ENCODE data around the gene UCN. TPM values are rescaled to one million over a fixed set of nuclear protein-coding genes. Genes with fewer than 3 reads are reported as not detected.
"Not testable (repeated sequence)": the region's sequence is repeated elsewhere in the genome, so short reads cannot be mapped to it uniquely, and the experiment has no call there.

Gene UCN
- total RNA-seq, 1 experiment from 2014 or later = 3.6 TPM

DNA sequence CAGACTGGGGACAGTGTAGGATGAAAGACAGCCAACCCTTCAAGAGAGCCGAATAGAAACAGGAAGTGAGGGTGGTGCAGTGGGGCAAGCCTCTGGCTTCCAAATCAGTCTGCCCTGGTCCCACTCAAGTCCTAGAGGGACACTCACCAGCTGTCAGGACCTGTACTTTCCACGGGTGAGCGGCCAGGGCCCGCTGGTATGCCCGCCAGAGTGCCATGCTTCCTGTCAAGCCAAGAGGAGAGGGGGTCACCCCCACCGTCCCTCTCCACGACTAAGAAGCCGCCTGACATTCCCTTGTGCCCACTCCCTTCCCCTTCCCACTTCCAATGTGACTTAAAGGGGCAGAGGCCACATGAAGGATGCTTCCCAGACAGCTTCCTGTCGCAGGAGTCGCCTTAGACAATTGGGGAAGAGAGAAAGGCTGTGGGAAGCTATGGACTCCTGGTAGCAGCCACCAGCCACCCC, 14.1 kb upstream of the UCN start:
- DNase-seq (peak; percentile 4), ATAC-seq (no peak)
- Histone ChIP-seq H3K4me3 (ENCODE audit: low read length) (peak overlapping the region; percentile 81), H3K36me3 (ENCODE audit: low read depth, low read length) (peaks cover 10% of the 10 kb centered on the region; the same call in 1 of the 2 replicates), H4K20me1 (ENCODE audit: low read length) (no peaks in the 10 kb centered on the region), H3K4me1 (ENCODE audit: insufficient read depth, low read length) (peaks cover 32% of the 10 kb centered on the region), H3F3A (ENCODE audit: low read length, unreplicated experiment) (peaks cover 7% of the 10 kb centered on the region), H3K4me2 (ENCODE audit: low read length) (peak overlapping the region; percentile 97), H3K27ac (ENCODE audit: low read length) (peak overlapping the region; percentile 94), H3K9me3 (ENCODE audit: low read length) (no peaks in the 10 kb centered on the region), H3K79me2 (ENCODE audit: low read length) (peaks cover 14% of the 10 kb centered on the region), H2AFZ (ENCODE audit: low read length) (peak overlapping the region; percentile 80), H3K9ac (ENCODE audit: low read length) (peak overlapping the region; percentile 97), H3K9me2 (replicated peaks; ENCODE audit: low read length) (no peaks in the 10 kb centered on the region), H3K27me3 (ENCODE audit: low read length) (no peaks in the 10 kb centered on the region)
- ChIA-PET CTCF (no interaction called here), POLR2A (ENCODE audit: unreplicated experiment) (interaction anchor here (0.6 kb wide), 1 partner anchor 185 kb away, joined by 3 read pairs; no protein-coding TSS in a partner anchor)
- intact Hi-C loops (cut with micrococcal nuclease) = no loop called here
- no peak for TF ChIP-seq EZH2phosphoT487 (IDR thresholded peaks at IDR 0.05; ENCODE audit: borderline replicate concordance, low read length)
- no peak for TF ChIP-seq EZH2 (IDR thresholded peaks at IDR 0.05; ENCODE audit: low read length, unreplicated experiment)
- TF ChIP-seq, protein P1, sequence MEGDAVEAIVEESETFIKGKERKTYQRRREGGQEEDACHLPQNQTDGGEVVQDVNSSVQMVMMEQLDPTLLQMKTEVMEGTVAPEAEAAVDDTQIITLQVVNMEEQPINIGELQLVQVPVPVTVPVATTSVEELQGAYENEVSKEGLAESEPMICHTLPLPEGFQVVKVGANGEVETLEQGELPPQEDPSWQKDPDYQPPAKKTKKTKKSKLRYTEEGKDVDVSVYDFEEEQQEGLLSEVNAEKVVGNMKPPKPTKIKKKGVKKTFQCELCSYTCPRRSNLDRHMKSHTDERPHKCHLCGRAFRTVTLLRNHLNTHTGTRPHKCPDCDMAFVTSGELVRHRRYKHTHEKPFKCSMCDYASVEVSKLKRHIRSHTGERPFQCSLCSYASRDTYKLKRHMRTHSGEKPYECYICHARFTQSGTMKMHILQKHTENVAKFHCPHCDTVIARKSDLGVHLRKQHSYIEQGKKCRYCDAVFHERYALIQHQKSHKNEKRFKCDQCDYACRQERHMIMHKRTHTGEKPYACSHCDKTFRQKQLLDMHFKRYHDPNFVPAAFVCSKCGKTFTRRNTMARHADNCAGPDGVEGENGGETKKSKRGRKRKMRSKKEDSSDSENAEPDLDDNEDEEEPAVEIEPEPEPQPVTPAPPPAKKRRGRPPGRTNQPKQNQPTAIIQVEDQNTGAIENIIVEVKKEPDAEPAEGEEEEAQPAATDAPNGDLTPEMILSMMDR (conservative IDR thresholded peaks at IDR 0.05; ENCODE audit: low read depth, low read length) = no peak
- TSS peak; percentile 84 for BruUV-seq (replicated peaks)

DNA sequence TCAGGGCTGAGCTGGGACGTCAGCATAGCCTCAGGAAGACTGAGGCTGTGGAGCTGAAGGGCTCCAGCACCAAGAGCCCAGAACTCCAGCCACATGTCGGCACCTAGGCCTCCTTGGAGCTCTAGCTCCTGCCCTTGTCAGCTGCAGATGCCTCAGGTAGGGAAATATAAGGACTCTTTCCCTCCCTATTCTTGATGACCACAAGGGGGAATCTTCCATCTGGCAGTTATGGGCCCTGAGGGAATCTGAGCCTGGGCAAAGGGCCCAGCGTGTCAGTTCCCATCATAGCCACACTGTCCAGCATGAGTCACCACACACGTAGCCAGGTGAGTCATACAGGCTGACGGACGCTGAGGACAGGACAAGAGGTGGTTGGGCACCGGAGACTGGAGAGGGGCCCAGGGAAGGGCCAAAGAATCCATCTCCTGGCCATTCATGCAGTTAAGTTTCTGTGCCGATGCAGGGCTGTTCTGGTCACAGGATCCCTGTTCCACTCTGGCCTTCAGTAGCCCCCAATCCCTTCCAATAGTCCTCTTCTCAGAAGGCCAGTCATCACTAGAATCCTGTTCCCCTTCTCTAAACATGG, 12.8 kb upstream of the UCN start:
- Histone ChIP-seq H3K4me2 (ENCODE audit: low read length) (peak overlapping the region; percentile 97), H4K20me1 (ENCODE audit: low read length) (no peaks in the 10 kb centered on the region), H3K4me3 (ENCODE audit: low read length) (peak overlapping the region; percentile 81), H3K36me3 (ENCODE audit: low read depth, low read length) (peaks cover 5% of the 10 kb centered on the region; the same call in 1 of the 2 replicates), H3K27me3 (ENCODE audit: low read length) (no peaks in the 10 kb centered on the region), H3K79me2 (ENCODE audit: low read length) (peaks cover 14% of the 10 kb centered on the region), H3F3A (ENCODE audit: low read length, unreplicated experiment) (peaks cover 4% of the 10 kb centered on the region), H3K9me2 (replicated peaks; ENCODE audit: low read length) (no peaks in the 10 kb centered on the region), H3K9me3 (ENCODE audit: low read length) (no peaks in the 10 kb centered on the region), H2AFZ (ENCODE audit: low read length) (peak overlapping the region; percentile 16), H3K4me1 (ENCODE audit: insufficient read depth, low read length) (peaks cover 32% of the 10 kb centered on the region), H3K9ac (ENCODE audit: low read length) (peak overlapping the region; percentile 97), H3K27ac (ENCODE audit: low read length) (peak overlapping the region; percentile 94)
- BruUV-seq (replicated peaks) = no TSS peak
- CTCF ChIA-PET = no interaction called here
- ATAC-seq (peak; percentile 86), DNase-seq (peak; percentile 99)
- TF ChIP-seq, protein P1 (conservative IDR thresholded peaks at IDR 0.05; ENCODE audit: low read depth, low read length) = peak; percentile 70
- no peak for TF ChIP-seq EZH2phosphoT487 (IDR thresholded peaks at IDR 0.05; ENCODE audit: borderline replicate concordance, low read length)
- POLR2A ChIA-PET (ENCODE audit: unreplicated experiment) = interaction anchor here (0.5 to 0.6 kb wide), 2 partner anchors 49 to 86 kb away, joined by 3 to 4 read pairs; no protein-coding TSS in a partner anchor
- intact Hi-C loops (cut with micrococcal nuclease) = loop anchor here (1.0 kb wide), 2 partner anchors 35 to 49 kb away; partner anchors contain the start of genes EIF2B4, GTF3C2 and SNX17

DNA sequence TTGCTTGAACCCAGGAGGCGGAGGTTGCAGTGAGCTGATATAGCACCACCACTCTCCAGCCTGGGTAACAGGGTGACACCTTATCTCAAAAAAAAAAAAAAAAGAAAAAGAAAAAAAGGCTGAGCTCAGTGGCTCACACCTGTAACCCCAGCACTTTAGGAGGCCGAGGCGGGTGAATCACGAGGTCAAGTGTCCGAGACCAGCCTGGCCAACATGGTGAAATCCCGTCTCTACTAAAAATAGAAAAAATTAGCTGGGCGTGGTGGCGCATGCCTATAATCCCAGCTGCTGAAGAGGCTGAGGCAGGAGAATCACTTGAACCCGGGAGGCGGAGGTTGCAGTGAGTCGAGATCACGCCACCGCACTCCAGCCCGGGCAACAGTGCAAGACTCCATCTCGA, 11.6 kb upstream of the UCN start:
- BruUV-seq (replicated peaks); POLR2A ChIA-PET (ENCODE audit: unreplicated experiment): not testable (repeated sequence)

More for the DNA sequence above, 11.6 kb upstream of the UCN start:
- H3K9me2 ChIP-seq (replicated peaks; ENCODE audit: low read length); H3K36me3 ChIP-seq (ENCODE audit: low read depth, low read length); H3F3A ChIP-seq (ENCODE audit: low read length, unreplicated experiment); H3K9ac ChIP-seq (ENCODE audit: low read length); H4K20me1 ChIP-seq (ENCODE audit: low read length); intact Hi-C loops (cut with micrococcal nuclease); CTCF ChIA-PET; DNase-seq; H3K27me3 ChIP-seq (ENCODE audit: low read length); H3K27ac ChIP-seq (ENCODE audit: low read length); ATAC-seq; H2AFZ ChIP-seq (ENCODE audit: low read length); H3K4me3 ChIP-seq (ENCODE audit: low read length); H3K4me2 ChIP-seq (ENCODE audit: low read length); H3K9me3 ChIP-seq (ENCODE audit: low read length): not testable (repeated sequence)
- Histone ChIP-seq H3K4me1 (ENCODE audit: insufficient read depth, low read length) (peaks cover 32% of the 10 kb centered on the region), H3K79me2 (ENCODE audit: low read length) (peaks cover 14% of the 10 kb centered on the region)

Measured in PC-3 (cell line).